ENCODE results near the gene RPP40. TPM values are rescaled to one million over a fixed set of nuclear protein-coding genes. Genes with fewer than 3 reads are reported as not detected.

The RPP40 gene
- polyA plus RNA-seq, 1 of the 3 experiments (the other 2 are of a cell fraction): 9.8 TPM

DNA sequence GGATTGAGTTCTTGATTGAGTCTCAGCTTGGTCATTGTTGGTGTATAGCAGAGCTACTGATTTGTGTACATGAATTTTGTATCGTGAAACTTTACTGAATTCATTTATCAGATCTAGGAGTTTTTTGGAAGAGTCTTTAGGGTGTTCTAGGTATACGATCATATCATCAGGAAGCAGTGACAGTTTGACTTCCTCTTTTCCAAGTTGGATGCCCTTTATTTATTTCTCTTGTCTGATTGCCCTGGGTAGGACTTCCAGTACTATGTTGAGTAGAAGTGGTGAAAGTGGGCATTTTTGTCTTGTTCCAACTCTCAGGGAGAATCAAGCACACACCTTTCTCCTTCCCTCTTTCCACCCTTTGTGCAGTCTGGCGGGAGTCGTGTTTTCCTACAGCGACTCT, 26.4 kb downstream of the RPP40 start:
- Histone ChIP-seq H3K27ac (ENCODE audit: low read depth in 2 of 2, low read length in 1 of 2) (no peak overlapping the region), H3K9ac (no peak overlapping the region), H4K20me1 (ENCODE audit: insufficient read depth) (no peaks in the 10 kb centered on the region), H3K4me3 (ENCODE audit: low read depth in 2 of 2, low read length in 1 of 2) (no peak overlapping the region), H3K36me3 (replicated peaks in 1 of 2; ENCODE audit: control insufficient read depth in 1 of 2, insufficient read depth in 2 of 2, low read length in 1 of 2) (no peaks in the 10 kb centered on the region), H3K79me2 (ENCODE audit: insufficient read depth) (no peaks in the 10 kb centered on the region), H3K4me1 (ENCODE audit: control insufficient read depth in 1 of 2, insufficient read depth in 2 of 2, low read depth in 1 of 2, low read length in 1 of 2) (peaks cover 0 to 22% of the 10 kb centered on the region in 2 experiments; a peak in 1 of 4 replicates), H3K9me2 (no peaks in the 10 kb centered on the region), H2AFZ (ENCODE audit: low read depth) (no peak overlapping the region), H3F3A (replicated peaks; ENCODE audit: insufficient read depth) (no peaks in the 10 kb centered on the region), H3K27me3 (ENCODE audit: insufficient read depth) (no peaks in the 10 kb centered on the region), H3K4me2 (no peak overlapping the region), H3K9me3 (peaks cover 6% of the 10 kb centered on the region; the same call in 1 of the 2 replicates)
- TF ChIP-seq GATA2 (CRISPR knock-in tag; IDR thresholded peaks at IDR 0.05) (no peak), EZH2phosphoT487 (IDR thresholded peaks at IDR 0.05; ENCODE audit: borderline replicate concordance, low read depth) (no peak), SIN3A (IDR thresholded peaks at IDR 0.05; ENCODE audit: borderline replicate concordance, low read depth, low read length) (no peak), RXRA (IDR thresholded peaks at IDR 0.05; ENCODE audit: borderline replicate concordance, low read depth) (no peak), SMC3 (IDR thresholded peaks at IDR 0.05; ENCODE audit: low read depth, low read length) (no peak), FOXJ3 (CRISPR knock-in tag; IDR thresholded peaks at IDR 0.05) (no peak), CHD2 (IDR thresholded peaks at IDR 0.05; ENCODE audit: low read length, partially characterized antibody) (no peak), POLR2AphosphoS5 (IDR thresholded peaks at IDR 0.05; ENCODE audit: low read depth, low read length) (no peak)
- TF ChIP-seq, protein P1, sequence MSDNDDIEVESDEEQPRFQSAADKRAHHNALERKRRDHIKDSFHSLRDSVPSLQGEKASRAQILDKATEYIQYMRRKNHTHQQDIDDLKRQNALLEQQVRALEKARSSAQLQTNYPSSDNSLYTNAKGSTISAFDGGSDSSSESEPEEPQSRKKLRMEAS (IDR thresholded peaks at IDR 0.05; ENCODE audit: low read depth): no peak
- TF ChIP-seq, protein P2, sequence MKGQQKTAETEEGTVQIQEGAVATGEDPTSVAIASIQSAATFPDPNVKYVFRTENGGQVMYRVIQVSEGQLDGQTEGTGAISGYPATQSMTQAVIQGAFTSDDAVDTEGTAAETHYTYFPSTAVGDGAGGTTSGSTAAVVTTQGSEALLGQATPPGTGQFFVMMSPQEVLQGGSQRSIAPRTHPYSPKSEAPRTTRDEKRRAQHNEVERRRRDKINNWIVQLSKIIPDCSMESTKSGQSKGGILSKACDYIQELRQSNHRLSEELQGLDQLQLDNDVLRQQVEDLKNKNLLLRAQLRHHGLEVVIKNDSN (IDR thresholded peaks at IDR 0.05; ENCODE audit: borderline replicate concordance, low read depth): no peak
- WGBS (ENCODE audit: low lambda C conversion rate): 59% methylated on average over 5 of the region's 5 CpGs
- DNase-seq: no peak
- POLR2A ChIA-PET: no interaction called here
- CTCF ChIA-PET: no interaction called here

DNA sequence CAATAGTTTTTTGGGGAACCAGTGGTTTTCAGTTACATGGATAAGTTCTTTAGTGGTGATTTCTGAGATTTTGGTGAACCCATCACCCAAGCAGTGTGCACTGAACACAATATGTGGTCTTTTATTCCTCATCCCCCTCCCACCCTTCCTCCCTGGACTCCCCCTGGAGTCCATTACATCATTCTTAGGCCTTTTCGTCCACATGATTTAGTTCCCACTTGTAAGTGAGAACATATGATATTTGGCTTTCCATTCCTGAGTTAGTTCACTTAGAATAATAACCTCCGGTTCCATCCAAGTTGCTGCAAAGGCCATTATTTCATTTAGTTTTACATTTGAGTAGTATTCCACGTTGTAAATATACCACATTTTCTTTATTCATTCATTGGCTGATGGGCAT, 28.3 kb downstream of the RPP40 start:
- H3K36me3 ChIP-seq (replicated peaks in 1 of 2; ENCODE audit: control insufficient read depth in 1 of 2, insufficient read depth in 2 of 2, low read length in 1 of 2): no peaks in the 10 kb centered on the region
- no peaks in the 10 kb centered on the region for H3K27me3 ChIP-seq (ENCODE audit: insufficient read depth)
- no peaks in the 10 kb centered on the region for H3K79me2 ChIP-seq (ENCODE audit: insufficient read depth)
- no peak overlapping the region for H3K9ac ChIP-seq
- peaks cover 6% of the 10 kb centered on the region; the same call in 1 of the 2 replicates for H3K9me3 ChIP-seq
- WGBS (ENCODE audit: low lambda C conversion rate): 58% methylated on average over 3 of the region's 3 CpGs
- CTCF ChIA-PET: no interaction called here
- DNase-seq: no peak
- H4K20me1 ChIP-seq (ENCODE audit: insufficient read depth): no peaks in the 10 kb centered on the region
- no peaks in the 10 kb centered on the region for H3F3A ChIP-seq (replicated peaks; ENCODE audit: insufficient read depth)
- H3K27ac ChIP-seq (ENCODE audit: low read depth in 2 of 2, low read length in 1 of 2): no peak overlapping the region
- H3K4me2 ChIP-seq: no peak overlapping the region
- no peaks in the 10 kb centered on the region for H3K9me2 ChIP-seq
- no peak overlapping the region for H3K4me3 ChIP-seq (ENCODE audit: low read depth in 2 of 2, low read length in 1 of 2)
- no peak for TF ChIP-seq YY1 (IDR thresholded peaks at IDR 0.05; ENCODE audit: low read depth)
- no peak for TF ChIP-seq FOSL2 (IDR thresholded peaks at IDR 0.05; ENCODE audit: borderline replicate concordance, low read depth)
- TF ChIP-seq TCF12 (IDR thresholded peaks at IDR 0.05): no peak
- TF ChIP-seq, protein P3, sequence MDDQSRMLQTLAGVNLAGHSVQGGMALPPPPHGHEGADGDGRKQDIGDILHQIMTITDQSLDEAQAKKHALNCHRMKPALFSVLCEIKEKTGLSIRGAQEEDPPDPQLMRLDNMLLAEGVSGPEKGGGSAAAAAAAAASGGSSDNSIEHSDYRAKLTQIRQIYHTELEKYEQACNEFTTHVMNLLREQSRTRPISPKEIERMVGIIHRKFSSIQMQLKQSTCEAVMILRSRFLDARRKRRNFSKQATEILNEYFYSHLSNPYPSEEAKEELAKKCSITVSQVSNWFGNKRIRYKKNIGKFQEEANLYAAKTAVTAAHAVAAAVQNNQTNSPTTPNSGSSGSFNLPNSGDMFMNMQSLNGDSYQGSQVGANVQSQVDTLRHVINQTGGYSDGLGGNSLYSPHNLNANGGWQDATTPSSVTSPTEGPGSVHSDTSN (IDR thresholded peaks at IDR 0.05): no peak
- TF ChIP-seq FOXM1 (IDR thresholded peaks at IDR 0.05; ENCODE audit: low read depth): no peak
- TF ChIP-seq SMC3 (IDR thresholded peaks at IDR 0.05; ENCODE audit: low read depth, low read length): no peak
- no peak for TF ChIP-seq NRF1 (IDR thresholded peaks at IDR 0.05; ENCODE audit: low read depth, low read length)
- no peak for TF ChIP-seq EP300 (IDR thresholded peaks at IDR 0.05; ENCODE audit: borderline replicate concordance in 1 of 2, low read depth in 1 of 2, low read length in 1 of 2)
- TF ChIP-seq MEF2A (IDR thresholded peaks at IDR 0.05; ENCODE audit: borderline replicate concordance, low read depth): no peak
- TF ChIP-seq, protein P4, sequence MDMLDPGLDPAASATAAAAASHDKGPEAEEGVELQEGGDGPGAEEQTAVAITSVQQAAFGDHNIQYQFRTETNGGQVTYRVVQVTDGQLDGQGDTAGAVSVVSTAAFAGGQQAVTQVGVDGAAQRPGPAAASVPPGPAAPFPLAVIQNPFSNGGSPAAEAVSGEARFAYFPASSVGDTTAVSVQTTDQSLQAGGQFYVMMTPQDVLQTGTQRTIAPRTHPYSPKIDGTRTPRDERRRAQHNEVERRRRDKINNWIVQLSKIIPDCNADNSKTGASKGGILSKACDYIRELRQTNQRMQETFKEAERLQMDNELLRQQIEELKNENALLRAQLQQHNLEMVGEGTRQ (IDR thresholded peaks at IDR 0.05; ENCODE audit: borderline replicate concordance, low read depth, low read length): no peak
- TF ChIP-seq TEAD4 (IDR thresholded peaks at IDR 0.05; ENCODE audit: borderline replicate concordance, insufficient read depth): no peak
- TF ChIP-seq, protein P1 (IDR thresholded peaks at IDR 0.05; ENCODE audit: low read depth): no peak
- TF ChIP-seq ELF1 (IDR thresholded peaks at IDR 0.05): no peak
- TF ChIP-seq GABPA (IDR thresholded peaks at IDR 0.05; ENCODE audit: low read depth): no peak
- no peak for TF ChIP-seq EZH2phosphoT487 (IDR thresholded peaks at IDR 0.05; ENCODE audit: borderline replicate concordance, low read depth)
- no peak for TF ChIP-seq FOXJ3 (CRISPR knock-in tag; IDR thresholded peaks at IDR 0.05)
- no peak for TF ChIP-seq TAF1 (IDR thresholded peaks at IDR 0.05; ENCODE audit: borderline replicate concordance, low read depth, low read length)
- no peak for TF ChIP-seq RAD21 (IDR thresholded peaks at IDR 0.05; ENCODE audit: low read length)
- POLR2A ChIA-PET: no interaction called here
- no peak overlapping the region for H2AFZ ChIP-seq (ENCODE audit: low read depth)
- peaks cover 0 to 15% of the 10 kb centered on the region in 2 experiments; a peak in 1 of 4 replicates for H3K4me1 ChIP-seq (ENCODE audit: control insufficient read depth in 1 of 2, insufficient read depth in 2 of 2, low read depth in 1 of 2, low read length in 1 of 2)

Data from SK-N-SH (cell line).